Caco-2 (cell line): ENCODE results near the gene PXK. TPM values are rescaled to one million over a fixed set of nuclear protein-coding genes. Genes with fewer than 3 reads are reported as not detected.

Experiments
- BruUV-seq: library from RNA; stranded (reverse); fragments of 400-500 nt; replicated peaks from 2 replicates; lab custom pipeline; 2021; lab: Mats Ljungman, UMichigan
- CTCF ChIA-PET: fragments of 300-600 bp; sonication (Branson Sonifier 250); formaldehyde crosslinking; loops from one replicate; lab custom pipeline; 2022; ENCODE audit warnings: antibody characterized with exemption; lab: Charles Lee
- POLR2A ChIA-PET: fragments of 300-600 bp; sonication (Branson Sonifier 250); formaldehyde crosslinking; loops from one replicate; lab custom pipeline; 2022; ENCODE audit warnings: antibody characterized with exemption; lab: Charles Lee
- DNase-seq, 2 experiments: peaks; one replicate each; pipeline versions ENCODE4 v3.0.0 to v3.0.0-alpha.2; 2020 to 2022
- H3K27me3 ChIP-seq: replicated peaks from 2 replicates; pipeline ENCODE4 v1.6.0; 2011; ENCODE audit warnings: low read length; ENCODE audit not compliant: control insufficient read depth, insufficient read depth
- H3K36me3 ChIP-seq: 2 replicates; pipeline ENCODE4 v1.5.1; 2011; ENCODE audit warnings: low read length; ENCODE audit not compliant: control insufficient read depth, insufficient read depth
- H3K4me1 ChIP-seq: fragments of 250-450 bp; sonication (Bioruptor Pico); 2 replicates; pipeline ENCODE4 v1.5.1; 2020; ENCODE audit warnings: mild to moderate bottlenecking
- H3K4me3 ChIP-seq: 2 replicates; pipeline ENCODE4 v1.5.1; 2011; ENCODE audit warnings: low read depth, mild to moderate bottlenecking, control low read depth, low read length
- H3K9me3 ChIP-seq: fragments of 250-450 bp; sonication (Bioruptor Pico); 2 replicates; pipeline ENCODE4 v1.5.1; 2020; ENCODE audit warnings: mild to moderate bottlenecking, moderate library complexity
- H3K27ac Mint-ChIP-seq: one replicate; pipeline ENCODE4 v1.8.0; 2022; ENCODE audit warnings: mixed read lengths; ENCODE audit not compliant: unreplicated experiment
- H3K27me3 Mint-ChIP-seq: one replicate; pipeline ENCODE4 v1.8.0; 2022; ENCODE audit warnings: mixed read lengths; ENCODE audit not compliant: insufficient read depth, unreplicated experiment
- H3K36me3 Mint-ChIP-seq: one replicate; pipeline ENCODE4 v1.8.0; 2022; ENCODE audit warnings: mild to moderate bottlenecking, mixed read lengths; ENCODE audit not compliant: insufficient read depth, unreplicated experiment
- H3K4me1 Mint-ChIP-seq: one replicate; pipeline ENCODE4 v1.8.0; 2022; ENCODE audit warnings: low read depth, mixed read lengths; ENCODE audit not compliant: unreplicated experiment
- H3K4me3 Mint-ChIP-seq: one replicate; pipeline ENCODE4 v1.8.0; 2022; ENCODE audit warnings: mild to moderate bottlenecking, moderate library complexity, mixed read lengths; ENCODE audit not compliant: unreplicated experiment
- H3K9me3 Mint-ChIP-seq: one replicate; pipeline ENCODE4 v1.8.0; 2022; ENCODE audit warnings: mixed read lengths; ENCODE audit not compliant: unreplicated experiment
- CTCF ChIP-seq, 2 experiments: fragments of 200-600 bp in 1 of 2; IDR thresholded peaks; 1 replicate in 1 of 2; 2 replicates in 1 of 2; pipeline versions ENCODE4 v1.5.1 to v1.8.0; 2011 to 2022; ENCODE audit warnings: antibody characterized with exemption in 1 of 2, control low read depth in 1 of 2, inconsistent platforms in 1 of 2, low read depth in 1 of 2, low read length in 1 of 2, mild to moderate bottlenecking in 1 of 2, moderate library complexity in 1 of 2; ENCODE audit not compliant: insufficient read depth in 1 of 2, severe bottlenecking in 1 of 2, unreplicated experiment in 1 of 2
- intact Hi-C: fragments of 100-400 bp; cut with micrococcal nuclease; formaldehyde crosslinking; loops from one replicate; pipeline ENCODE4 v1.10.0; 2022; ENCODE audit not compliant: unreplicated experiment
- total RNA-seq: library from RNA; stranded (reverse); gene quantifications from 2 replicates; pipeline ENCODE4 v1.2.3, GENCODE V29; 2022

PXK gene
- total RNA-seq, 1 experiment from 2014 or later = 9.1 TPM

GRCh38 chr3:58371754-58372153 lies 39.1 kb downstream of the PXK start:
- Mint-ChIP-seq H3K4me3 (no peak overlapping the region), H3K27ac (no peak overlapping the region), H3K9me3 (no peaks in the 10 kb centered on the region), H3K36me3 (no peaks in the 10 kb centered on the region), H3K4me1 (no peaks in the 10 kb centered on the region), H3K27me3 (no peaks in the 10 kb centered on the region)
- POLR2A ChIA-PET = no interaction called here
- no peak overlapping the region for H3K4me3 ChIP-seq
- CTCF ChIA-PET = no interaction called here
- intact Hi-C loops = no loop called here
- H3K27me3 ChIP-seq = no peaks in the 10 kb centered on the region
- DNase-seq = no peak
- no peak for TF ChIP-seq CTCF (IDR thresholded peaks at IDR 0.05; ENCODE audit: insufficient read depth in 1 of 2, low read depth in 1 of 2, low read length in 1 of 2, severe bottlenecking in 1 of 2, unreplicated experiment in 1 of 2)
- no TSS peak for BruUV-seq
- H3K9me3 ChIP-seq = no peaks in the 10 kb centered on the region
- no peaks in the 10 kb centered on the region for H3K36me3 ChIP-seq
- no peaks in the 10 kb centered on the region for H3K4me1 ChIP-seq

GRCh38 chr3:58375254-58375653 lies 42.6 kb downstream of the PXK start:
- Mint-ChIP-seq H3K4me1 (peaks cover 19% of the 10 kb centered on the region), H3K36me3 (no peaks in the 10 kb centered on the region), H3K4me3 (no peak overlapping the region), H3K27me3 (no peaks in the 10 kb centered on the region), H3K9me3 (no peaks in the 10 kb centered on the region), H3K27ac (no peak overlapping the region)
- CTCF ChIA-PET = no interaction called here
- H3K27me3 ChIP-seq = no peaks in the 10 kb centered on the region
- intact Hi-C loops = no loop called here
- no peak for DNase-seq
- no peak overlapping the region for H3K4me3 ChIP-seq
- TF ChIP-seq CTCF (IDR thresholded peaks at IDR 0.05; ENCODE audit: insufficient read depth in 1 of 2, low read depth in 1 of 2, low read length in 1 of 2, severe bottlenecking in 1 of 2, unreplicated experiment in 1 of 2) = no peak
- H3K36me3 ChIP-seq = no peaks in the 10 kb centered on the region
- no peaks in the 10 kb centered on the region for H3K9me3 ChIP-seq
- no TSS peak for BruUV-seq
- peaks cover 13% of the 10 kb centered on the region for H3K4me1 ChIP-seq
- POLR2A ChIA-PET = no interaction called here

GRCh38 chr3:58377168-58377567 lies 44.5 kb downstream of the PXK start:
- Histone ChIP-seq H3K36me3 (no peaks in the 10 kb centered on the region), H3K27me3 (no peaks in the 10 kb centered on the region), H3K4me3 (no peak overlapping the region), H3K4me1 (peaks cover 13% of the 10 kb centered on the region), H3K9me3 (no peaks in the 10 kb centered on the region)
- Mint-ChIP-seq H3K9me3 (no peaks in the 10 kb centered on the region), H3K27me3 (no peaks in the 10 kb centered on the region), H3K4me3 (no peak overlapping the region), H3K4me1 (peaks cover 20% of the 10 kb centered on the region), H3K27ac (no peak overlapping the region), H3K36me3 (no peaks in the 10 kb centered on the region)
- POLR2A ChIA-PET = no interaction called here
- intact Hi-C loops = no loop called here
- no peak for DNase-seq
- BruUV-seq = no TSS peak
- CTCF ChIA-PET = no interaction called here
- no peak for TF ChIP-seq CTCF (IDR thresholded peaks at IDR 0.05; ENCODE audit: insufficient read depth in 1 of 2, low read depth in 1 of 2, low read length in 1 of 2, severe bottlenecking in 1 of 2, unreplicated experiment in 1 of 2)
